HG03139 (cell line): ENCODE measurements around the gene LMNTD2.

Experiments
- ATAC-seq: cut with Tn5 transposase; IDR thresholded peaks from one replicate; pipeline ENCODE4 v1.9.1; 2021; ENCODE audit not compliant: unreplicated experiment

The LMNTD2 gene, protein sequence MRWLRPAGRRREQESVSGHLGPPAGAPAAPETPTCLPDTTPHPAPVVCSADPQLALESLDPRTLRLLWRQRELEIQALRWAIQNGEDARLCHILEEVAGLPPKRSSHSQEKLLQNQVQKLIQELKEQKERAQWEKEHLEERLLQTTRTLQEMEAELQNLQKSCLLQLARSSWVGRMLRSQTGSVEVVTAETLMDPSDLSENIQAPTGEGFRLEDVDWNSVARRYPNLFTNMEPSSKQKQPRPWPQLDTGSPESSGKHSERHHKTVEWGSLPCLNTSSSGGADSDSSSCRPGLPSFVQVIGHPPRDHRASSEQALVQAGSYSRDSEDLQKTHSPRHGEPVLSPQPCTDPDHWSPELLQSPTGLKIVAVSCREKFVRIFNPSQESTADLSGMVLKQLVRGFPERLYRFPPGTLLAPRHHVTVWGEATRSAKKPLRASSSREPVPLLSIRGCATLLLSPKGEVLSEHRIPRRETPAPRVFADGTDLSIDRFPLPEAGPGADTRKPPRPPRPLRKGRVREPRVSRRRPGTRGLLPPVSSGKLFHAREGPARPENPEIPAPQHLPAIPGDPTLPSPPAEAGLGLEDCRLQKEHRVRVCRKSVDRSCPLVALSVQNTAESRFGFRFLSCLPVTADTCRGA

DNA sequence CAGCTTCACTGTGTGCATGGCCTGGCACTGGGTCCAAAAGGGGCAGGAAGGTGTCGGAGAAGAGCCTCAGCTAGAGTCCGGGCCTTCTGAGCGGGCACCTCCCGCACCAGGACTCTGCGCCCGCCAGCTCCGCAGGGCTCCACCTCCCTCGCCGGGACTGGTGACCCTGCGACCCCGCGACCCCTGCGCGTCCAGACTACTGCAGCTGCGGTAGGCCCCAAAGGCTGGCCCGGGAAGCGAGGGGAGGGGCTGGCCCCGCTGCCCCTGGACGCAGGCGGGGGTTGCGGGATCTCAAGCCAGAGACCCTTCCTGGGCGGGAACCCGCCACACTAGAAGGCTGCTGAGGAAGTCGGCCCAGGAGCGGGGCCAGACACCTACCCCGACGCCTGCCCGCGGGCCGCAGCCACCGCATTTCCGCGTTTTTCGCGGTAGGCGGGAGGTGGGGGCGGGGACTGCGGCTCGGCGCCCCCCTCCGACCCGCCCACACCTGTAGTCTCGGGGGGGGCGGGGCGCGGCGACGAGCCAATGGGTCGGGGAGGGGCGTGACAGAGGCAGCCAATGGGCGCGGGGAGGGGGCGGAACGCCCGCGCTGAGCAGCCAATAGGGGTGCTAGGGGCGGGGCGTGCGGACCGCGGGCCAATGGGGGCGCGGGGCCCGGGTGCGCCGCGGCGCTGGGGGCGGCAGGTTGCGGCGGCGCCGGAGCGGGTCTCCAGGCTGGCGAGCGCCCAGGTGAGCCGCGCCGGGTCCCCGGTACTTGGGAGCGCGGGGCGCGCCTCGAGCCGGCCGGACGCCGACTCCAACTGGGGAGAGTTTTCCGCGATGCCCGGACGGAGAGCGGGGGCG is at the start of gene LMNTD2, which contains the start of gene RASSF7:
TSS of gene LMNTD2 (minus strand) at position 434 of the 843 bp plus-strand sequence. CDS start at position 412, 22 bp downstream.
TSS of gene RASSF7 (plus strand) at position 666 of the 843 bp plus-strand sequence. CDS start 799 bp downstream, outside the sequence.
- ATAC-seq, result peak; percentile 66

DNA sequence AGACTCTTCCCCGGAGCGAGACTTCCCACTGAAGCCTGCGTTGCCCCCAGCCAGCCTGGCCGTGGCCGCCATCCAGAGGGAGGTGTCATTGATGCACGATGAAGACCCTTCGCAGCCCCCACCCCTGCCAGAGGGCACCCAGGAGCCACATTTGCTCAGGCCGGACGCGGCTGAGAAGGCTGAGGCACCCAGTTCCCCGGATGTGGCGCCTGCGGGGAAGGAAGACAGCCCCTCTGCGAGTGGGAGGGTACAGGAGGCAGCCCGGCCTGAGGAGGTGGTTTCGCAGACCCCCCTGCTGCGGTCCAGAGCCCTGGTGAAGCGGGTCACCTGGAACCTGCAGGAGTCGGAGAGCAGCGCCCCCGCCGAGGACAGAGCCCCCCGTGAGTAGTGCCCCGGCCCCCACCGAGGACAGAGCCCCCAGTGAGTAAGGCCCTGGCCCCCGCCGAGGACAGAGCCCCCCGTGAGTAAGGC is 48.8 kb upstream of the LMNTD2 start:
- ATAC-seq, result no peak

DNA sequence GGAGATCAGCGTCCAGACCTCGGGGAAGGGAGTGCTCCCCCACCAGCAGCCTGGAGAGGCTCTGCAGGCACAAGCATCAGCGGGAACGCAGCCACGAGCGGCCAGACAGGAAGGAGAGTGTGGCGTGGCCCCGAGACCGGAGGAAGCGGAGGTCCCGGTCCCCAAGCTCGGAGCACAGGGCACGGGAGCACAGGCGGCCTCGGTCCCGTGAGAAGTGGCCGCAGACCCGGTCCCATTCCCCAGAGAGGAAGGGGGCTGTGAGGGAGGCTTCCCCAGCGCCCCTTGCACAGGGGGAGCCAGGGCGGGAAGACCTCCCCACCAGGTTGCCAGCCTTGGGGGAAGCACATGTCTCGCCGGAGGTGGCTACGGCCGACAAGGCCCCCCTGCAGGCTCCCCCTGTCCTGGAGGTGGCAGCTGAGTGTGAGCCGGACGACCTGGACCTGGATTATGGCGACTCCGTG is 48.3 kb upstream of the LMNTD2 start:
- no peak for ATAC-seq

DNA sequence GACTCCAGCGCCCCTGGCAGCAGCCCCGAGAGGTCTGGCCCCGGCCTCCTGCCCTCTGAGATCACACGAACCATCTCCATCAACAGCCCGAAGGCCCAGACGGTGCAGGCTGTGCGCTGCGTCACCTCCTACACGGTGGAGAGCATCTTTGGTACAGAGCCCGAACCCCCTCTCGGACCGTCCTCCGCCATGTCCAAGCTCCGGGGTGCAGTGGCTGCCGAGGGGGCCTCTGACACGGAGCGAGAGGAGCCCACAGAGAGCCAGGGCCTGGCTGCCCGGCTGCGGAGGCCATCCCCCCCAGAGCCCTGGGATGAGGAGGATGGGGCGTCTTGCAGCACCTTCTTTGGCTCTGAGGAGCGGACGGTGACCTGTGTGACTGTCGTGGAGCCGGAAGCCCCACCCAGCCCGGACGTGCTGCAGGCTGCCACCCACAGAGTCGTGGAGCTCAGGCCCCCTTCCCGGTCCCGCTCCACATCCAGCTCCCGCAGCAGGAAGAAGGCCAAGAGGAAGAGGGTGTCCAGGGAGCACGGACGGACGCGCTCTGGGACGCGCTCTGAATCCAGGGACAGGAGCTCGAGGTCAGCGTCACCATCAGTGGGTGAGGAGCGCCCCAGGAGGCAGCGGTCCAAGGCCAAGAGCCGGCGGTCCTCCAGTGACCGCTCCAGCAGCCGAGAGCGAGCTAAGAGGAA is 47.6 kb upstream of the LMNTD2 start:
- no peak for ATAC-seq

DNA sequence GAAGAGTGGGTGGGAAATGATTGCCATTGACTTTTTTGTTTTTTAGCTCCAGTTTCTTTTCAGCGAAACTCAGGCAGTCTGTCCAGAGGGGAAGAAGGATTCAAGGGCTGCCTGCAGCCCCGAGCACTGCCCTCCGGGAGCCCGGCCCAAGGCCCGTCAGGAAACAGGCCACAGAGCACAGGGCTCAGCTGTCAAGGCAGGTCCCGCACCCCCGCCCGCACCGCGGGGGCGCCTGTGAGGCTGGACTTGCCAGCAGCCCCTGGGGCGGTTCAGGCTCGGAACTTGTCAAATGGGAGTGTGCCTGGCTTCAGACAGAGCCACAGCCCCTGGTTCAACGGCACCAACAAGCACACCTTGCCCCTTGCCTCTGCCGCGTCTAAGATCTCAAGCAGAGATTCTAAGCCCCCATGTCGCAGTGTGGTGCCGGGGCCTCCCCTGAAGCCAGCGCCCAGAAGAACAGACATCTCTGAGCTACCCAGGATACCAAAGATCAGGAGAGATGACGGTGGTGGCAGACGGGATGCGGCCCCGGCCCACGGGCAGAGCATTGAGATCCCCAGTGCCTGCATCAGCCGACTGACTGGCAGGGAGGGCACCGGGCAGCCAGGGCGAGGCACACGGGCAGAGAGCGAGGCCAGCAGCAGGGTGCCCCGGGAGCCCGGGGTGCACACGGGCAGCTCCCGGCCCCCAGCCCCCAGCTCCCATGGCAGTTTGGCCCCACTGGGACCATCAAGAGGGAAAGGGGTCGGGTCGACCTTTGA is 46.7 kb upstream of the LMNTD2 start:
- no peak for ATAC-seq

DNA sequence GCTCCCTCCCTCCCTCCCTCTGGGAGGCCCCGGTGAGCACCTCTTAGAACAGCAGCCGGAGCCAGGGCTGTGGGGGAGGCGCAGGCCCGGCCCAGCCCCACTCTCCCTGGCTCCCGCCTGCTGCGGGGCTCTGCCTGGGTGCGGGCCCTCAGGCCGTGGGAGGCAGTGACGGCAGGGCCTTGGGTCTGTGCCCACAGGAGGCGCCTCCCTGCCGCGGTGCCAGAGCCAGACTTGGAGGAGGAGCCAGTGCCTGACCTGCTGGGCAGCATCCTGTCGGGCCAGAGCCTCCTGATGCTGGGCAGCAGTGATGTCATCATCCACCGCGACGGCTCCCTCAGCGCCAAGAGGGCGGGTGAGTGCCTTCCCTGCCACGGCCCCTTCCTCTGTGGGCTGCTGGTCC is 45.7 kb upstream of the LMNTD2 start:
- no peak for ATAC-seq

DNA sequence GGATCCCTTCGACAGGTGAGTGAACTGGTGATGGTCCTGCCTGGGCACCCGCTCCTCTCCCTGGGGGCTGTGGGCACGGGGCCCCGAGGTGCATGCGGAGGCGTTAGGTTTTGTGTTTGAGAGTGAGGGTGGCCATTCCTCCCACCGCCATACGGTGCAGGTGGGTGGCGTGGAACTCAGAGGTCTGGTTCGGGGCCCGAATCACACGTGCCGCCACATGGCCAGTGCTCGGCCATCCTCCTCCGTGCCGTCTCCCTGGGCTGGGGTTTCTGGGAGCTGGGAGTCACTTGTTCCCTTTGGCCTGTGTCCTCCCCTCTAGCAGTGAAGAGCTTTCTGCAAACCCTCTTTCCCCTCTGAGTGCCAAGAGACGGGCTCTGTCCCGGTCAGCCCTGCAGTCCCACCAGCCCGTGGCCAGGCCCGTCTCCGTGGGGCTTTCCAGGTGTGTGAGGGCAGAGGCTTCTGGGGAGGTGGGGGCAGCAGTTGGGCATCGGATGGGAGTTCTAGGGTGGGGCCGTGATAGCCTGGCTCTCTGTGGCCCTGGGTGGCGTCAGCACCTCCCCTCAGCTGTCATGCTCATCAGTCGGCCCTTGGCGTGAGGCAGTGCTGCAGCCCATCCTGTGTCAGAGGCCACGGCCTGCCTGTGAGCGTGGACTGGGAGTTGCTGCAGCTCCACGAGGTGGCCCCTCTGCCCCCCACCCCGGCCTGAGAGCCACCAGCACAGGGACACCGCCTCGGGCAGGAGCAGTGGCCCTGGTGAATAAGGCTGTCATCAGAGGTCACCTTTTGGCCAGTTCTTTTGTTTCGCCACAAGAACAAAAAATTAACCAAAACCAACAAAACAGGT is 45.0 kb upstream of the LMNTD2 start:
- ATAC-seq, result no peak

DNA sequence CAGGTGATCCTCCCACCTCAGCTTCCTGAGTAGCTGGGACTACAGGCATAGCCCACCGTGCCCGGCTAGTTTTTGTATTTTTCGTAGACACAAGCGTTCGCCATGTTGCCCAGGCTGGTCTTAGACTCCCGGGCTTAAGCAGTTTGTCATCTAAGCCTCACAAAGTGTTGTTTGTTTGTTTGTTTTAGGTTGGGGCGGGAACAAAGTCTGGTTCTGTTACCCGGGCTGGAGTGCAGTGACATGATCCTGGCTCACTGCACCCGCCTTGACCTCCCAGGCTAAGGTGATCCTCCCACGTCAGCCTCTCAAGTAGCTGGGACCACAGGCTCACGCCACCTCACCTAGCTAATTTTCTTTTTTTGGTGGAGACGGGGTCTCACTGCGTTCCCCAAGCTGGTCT is 42.6 kb upstream of the LMNTD2 start:
- no peak for ATAC-seq

DNA sequence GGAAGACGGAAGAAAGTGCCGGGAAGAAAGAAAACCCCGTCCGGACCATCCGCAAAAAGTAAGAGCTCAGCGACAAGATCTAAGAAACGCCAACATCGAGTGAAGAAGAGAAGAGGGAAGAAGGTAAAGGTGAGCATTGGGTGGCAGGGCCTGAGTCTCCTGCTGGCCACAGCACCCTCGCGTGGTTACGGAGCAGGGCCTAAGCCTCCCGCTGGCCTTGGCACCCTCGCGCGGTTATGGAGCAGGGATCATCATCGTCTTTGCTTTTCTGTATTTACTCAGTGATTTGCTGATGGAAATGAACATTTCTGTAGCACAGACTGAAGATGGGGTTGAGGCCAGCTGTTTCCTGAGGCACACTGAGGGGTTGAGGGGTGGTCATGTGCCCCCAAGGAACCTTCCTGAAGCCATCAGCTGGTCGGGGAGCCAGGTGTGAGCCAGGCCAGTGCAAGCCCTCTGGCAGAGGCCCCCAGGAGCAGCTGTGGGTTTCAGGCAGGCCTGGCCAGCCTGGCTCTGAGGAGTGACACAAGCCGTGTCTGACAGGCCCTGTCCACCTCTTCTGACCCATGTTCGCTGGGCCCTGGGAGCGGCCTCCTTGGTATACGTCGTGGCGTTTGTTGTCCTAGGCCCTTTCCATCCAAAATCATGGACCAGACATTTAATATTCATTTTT is 41.2 kb upstream of the LMNTD2 start:
- no peak for ATAC-seq

DNA sequence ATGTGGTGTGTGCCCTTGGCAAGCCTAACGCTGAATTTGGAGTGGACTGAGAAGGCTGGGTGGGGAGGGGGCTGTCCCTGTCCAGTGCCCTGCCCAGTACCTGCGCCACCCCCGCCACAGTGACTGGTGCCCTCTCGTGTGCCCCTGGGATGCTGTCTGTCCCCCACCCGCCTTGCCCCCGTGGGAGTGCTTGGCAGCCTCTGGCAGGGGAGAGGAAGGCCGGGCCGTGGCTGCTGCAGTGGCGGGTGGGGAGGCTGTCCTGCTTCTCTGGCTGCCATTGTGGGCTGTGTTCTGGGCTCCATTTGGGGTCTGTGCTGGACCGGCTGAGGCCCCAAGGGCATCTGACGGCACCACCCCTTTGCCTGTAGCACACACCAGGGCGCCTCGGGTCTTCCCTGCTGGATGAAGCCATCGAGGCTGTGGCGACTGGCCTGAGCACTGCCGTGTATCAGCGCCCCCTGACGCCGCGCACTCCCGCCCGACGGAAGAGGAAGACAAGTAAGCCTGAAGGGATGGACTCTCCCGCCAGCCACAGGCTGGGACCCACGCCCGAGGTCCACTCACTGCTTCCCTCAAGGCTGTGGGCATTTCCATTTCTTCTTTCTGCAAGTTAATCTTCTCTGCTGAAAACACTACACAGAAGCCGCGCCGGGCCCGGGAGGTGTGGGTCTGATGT is 37.6 kb upstream of the LMNTD2 start:
- no peak for ATAC-seq

DNA sequence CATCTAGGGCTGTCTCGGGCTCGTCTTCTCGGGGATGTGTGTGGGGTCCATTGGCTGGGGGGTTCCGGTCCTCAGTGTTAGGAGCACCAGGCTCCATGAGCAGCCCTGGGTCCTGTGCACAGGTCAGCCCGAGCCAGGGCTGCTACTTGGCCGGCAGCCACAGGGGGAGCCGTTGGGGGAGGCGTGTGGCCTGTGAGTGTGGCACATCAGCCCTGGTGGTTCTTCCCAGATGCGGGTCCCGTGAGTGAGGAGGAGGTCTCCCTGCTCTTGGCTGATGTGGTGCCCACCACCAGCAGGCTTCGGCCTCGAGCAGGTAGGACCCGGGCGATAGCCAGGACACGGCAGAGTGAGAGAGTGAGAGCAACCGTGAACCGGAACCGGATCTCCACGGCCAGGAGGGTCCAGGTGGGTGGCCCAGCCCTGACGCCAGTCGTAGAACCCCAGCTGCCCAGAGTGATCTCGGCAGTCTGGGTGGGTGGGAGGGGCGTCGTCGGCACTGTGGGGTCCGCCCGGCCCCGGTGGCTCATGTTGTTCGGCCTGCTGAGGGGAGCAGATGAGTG is 36.7 kb upstream of the LMNTD2 start:
- ATAC-seq, result no peak

DNA sequence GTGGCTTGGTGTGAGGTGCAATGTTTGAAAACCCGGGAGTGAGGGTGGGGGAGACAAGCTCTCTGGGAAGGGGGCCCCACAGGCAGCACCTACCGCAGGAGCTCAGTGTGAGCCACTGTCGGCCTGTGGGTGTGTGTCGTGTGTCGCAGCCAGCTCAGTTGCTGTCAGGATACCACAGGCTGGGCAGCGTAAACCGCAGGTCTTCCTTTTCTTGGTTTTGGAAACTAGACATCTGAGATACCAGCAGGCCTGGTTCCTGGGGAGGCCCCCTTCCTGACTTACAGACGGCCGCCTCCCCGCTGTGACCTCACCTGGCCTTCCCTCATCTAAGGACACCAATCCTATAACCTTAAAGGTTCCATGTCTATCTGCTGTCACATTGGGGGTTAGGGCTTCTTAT is 35.8 kb upstream of the LMNTD2 start:
- ATAC-seq, result no peak

DNA sequence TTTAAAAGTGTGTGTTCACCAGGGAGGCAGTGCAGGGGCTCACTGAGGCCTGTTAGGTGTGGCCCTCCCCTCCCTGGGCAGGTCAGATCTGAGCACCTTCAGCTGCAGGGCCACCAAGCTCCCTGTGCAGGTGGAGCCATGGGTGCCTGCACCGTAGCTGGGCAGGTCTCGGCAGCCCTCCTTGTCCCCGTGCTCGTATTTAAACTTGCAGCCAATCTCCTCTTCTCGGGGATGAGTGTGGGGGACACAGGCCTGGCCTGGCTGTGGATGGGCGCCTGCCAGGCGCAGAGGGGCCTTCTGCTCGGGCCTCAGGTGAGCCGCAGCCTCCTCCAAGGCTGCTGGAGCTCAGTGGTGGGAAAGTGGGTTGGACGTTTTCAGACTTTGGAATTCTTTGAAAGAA is 34.9 kb upstream of the LMNTD2 start:
- no peak for ATAC-seq

DNA sequence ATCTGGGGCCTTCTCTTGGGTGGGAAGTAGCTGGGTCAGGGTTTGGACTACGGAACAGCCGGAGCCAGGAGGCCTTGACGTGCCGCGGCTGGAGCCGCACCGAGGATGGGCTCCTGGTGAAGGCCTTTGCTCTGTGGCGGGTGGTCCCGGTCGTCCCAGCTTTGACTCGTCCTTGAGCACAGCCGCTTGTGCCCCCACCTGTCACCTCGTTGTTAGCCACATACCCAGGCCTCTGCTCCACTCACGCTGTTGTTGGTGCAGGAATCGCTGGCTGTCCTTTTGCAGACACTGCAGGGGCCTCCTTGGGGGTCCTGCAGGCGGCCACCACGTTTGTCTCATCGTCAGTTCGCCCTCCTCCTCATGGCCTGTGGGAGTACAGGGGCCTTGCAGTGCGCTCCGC is 32.8 kb upstream of the LMNTD2 start:
- no peak for ATAC-seq

DNA sequence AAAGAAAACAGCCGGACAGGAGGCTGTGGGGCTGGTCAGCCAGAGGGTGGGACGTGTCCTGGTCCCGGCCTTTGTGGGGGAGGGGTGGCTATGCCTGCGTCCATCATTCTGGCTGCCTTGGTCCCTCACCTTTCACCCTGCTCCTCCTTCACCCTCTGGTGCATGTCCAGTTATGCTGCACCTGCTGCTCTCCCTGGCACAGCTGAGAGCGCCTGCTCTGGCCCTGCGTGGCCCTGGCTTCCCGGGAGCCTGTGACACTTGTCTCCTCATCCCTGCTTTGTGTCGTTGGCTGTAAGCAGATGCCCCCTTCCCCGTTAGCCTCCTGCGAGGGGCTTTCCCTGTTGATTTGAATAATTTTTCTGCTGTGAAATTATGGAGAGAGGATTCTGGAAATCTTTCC is 32.4 kb upstream of the LMNTD2 start:
- no peak for ATAC-seq

DNA sequence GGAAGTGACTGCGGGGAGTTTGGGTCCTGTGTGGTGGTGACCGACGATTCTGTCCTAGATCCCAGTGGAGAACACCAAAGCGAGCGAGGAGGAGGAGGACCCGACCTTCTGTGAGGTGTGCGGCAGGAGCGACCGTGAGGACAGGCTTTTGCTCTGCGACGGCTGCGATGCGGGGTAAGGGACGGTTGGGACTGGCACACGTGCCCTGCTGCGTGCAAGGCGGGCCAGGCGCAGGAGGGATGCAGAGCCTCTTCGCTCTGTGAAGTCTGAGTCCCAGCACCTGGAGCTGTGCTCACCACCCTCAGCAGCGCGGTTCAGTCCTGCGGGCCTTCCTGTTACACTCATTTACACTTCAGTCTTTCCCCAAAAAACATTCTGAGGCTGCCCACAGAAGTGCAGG is 32.0 kb upstream of the LMNTD2 start:
- ATAC-seq, result no peak

DNA sequence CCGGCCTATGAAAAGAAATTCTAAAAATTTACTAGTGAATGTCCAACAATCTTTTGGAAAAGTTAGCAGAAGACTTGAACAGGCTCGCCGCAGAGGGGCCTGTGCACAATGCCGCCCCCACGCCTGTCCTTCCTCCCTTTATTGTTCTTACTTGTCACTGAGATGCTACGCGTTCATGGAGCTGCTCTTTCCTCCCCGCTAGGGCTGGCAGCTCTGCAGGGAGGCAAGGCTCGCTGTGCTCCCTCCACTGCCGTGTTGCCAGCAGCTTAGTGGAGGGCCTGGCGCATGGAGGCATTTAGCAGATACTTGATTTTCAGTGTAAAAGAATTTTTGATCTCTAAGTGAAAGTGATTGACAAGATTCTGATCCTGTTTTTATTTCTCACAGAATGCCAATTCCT is 30.5 kb upstream of the LMNTD2 start:
- no peak for ATAC-seq

DNA sequence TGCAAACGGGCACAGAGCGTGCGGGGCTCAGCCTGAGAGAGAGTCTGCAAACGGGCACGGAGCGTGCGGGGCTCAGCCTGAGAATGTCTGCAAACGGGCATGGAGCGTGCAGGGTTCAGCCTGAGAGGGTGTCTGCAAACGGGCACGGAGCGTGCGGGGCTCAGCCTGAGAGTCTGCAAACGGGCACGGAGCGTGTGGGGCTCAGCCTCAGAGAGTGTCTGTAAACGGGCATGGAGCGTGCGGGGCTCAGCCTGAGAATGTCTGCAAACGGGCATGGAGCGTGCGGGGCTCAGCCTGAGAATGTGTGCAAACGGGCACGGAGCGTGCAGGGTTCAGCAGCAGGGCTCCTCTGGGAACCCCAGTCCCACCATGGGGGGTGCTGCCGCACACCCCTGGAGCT is 29.3 kb upstream of the LMNTD2 start:
- no peak for ATAC-seq
